AG20443 (cell line): ENCODE results near the gene TNIP1.

Source experiments
- DNase-seq: peaks from one replicate; pipeline ENCODE4 v3.0.0; 2012; ENCODE audit warnings: low spot score, mixed read lengths

The TNIP1 gene

GRCh38 chr5:151083081-151083676 is 2.3 kb upstream of the TNIP1 start:
- no peak for DNase-seq

- DNase-seq = no peak
Observed at GRCh38 chr5:151082282-151082902, 1.6 kb upstream of the TNIP1 start.

- no peak for DNase-seq
Observed at GRCh38 chr5:151081431-151082281, 822 bp upstream of the TNIP1 start.

- DNase-seq = no peak
Observed at GRCh38 chr5:151079838-151080612, 809 bp downstream of the TNIP1 start.

GRCh38 chr5:151078490-151079262 is 2.2 kb downstream of the TNIP1 start:
- DNase-seq = no peak

- DNase-seq = no peak
Observed at GRCh38 chr5:151077967-151078366, 2.9 kb downstream of the TNIP1 start.

- no peak for DNase-seq
Observed at GRCh38 chr5:151077419-151077818, 3.4 kb downstream of the TNIP1 start.

- no peak for DNase-seq
Observed at GRCh38 chr5:151076616-151077015, 4.2 kb downstream of the TNIP1 start.

- DNase-seq = peak; percentile 60
Observed at GRCh38 chr5:151075698-151076331, 5.0 kb downstream of the TNIP1 start.

- DNase-seq = no peak
Observed at GRCh38 chr5:151074557-151074956, 6.3 kb downstream of the TNIP1 start.

GRCh38 chr5:151073280-151073679 is 7.6 kb downstream of the TNIP1 start:
- DNase-seq = no peak

- DNase-seq = no peak
Observed at GRCh38 chr5:151072630-151073025, 8.2 kb downstream of the TNIP1 start.

- no peak for DNase-seq
Observed at GRCh38 chr5:151071848-151072629, 8.8 kb downstream of the TNIP1 start.

GRCh38 chr5:151071021-151071420 is 9.8 kb downstream of the TNIP1 start:
- no peak for DNase-seq

GRCh38 chr5:151070449-151070848 is 10.4 kb downstream of the TNIP1 start:
- DNase-seq = no peak

GRCh38 chr5:151068433-151069197 is 12.2 kb downstream of the TNIP1 start:
- DNase-seq = peak; percentile 63

- DNase-seq = peak; percentile 52
Observed at GRCh38 chr5:151067632-151068432, 13.0 kb downstream of the TNIP1 start.

GRCh38 chr5:151066920-151067319 is 13.9 kb downstream of the TNIP1 start:
- DNase-seq = no peak

GRCh38 chr5:151065609-151066008 is 15.2 kb downstream of the TNIP1 start:
- DNase-seq = no peak
